GM19025 (cell line): ENCODE data around the gene RANBP9.

Experiments used
- ATAC-seq: cut with Tn5 transposase; IDR thresholded peaks from one replicate; pipeline ENCODE4 v1.9.1; 2021; ENCODE audit warnings: mild to moderate bottlenecking, low read depth, moderate library complexity; ENCODE audit not compliant: unreplicated experiment

RANBP9 gene

DNA sequence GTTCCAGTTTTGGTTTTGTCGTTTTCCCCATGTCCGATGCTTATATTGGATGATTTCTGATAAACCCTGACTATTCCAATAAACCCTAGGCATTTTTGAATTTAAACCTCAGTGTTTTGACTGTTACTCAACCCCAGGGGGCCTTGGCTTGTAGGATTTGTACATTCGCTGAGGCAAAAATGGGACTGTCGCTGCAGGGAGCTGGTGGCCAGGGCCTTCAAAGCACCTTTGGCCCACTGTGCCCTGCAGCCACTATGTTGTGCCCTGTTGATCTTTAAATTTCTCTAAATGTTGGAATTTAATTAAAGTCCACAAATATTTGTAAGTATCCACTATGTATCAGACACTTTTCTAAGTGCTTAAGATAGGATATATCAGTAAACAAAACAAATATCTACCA, 106.0 kb downstream of the RANBP9 start:
- no peak for ATAC-seq

DNA sequence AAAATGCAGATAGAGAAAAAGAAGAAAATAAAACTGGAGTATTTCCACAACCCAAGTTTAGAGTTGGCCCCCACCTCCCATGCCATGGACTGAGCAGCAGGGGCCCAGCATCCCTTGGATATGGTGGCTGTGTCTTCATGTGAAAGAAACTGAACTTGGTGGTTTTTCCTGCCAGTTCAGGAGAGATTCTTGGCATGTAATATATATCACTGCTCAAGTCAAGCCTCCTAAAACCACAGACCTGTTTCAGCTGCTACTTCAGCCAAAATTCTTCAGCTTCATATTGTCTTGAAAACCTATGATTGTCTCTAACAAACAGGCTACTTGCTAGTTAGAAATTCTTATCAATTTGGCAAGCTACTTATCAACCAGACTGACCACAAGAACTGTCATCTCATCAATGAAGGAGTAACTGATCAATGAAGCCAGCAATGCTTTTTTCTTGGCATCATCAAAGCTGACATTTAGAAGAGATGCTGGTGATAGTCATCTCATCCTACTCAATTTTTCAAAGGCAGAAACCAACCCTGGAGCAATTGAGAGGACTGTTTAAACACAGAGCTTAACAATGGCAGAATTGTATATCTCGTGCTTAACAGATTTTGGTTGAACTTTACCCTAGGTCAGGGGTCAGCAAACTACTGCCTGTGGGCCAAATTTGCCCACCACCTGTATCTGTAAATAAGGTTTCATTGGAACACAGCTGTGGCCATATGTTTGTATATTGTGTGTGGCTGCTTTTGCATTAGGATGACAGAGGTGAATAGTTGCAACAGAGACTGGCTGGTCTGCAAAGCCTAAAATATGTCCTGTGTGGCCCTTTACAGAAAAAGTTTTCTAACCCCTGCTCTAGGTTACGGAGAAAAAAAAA, 106.9 kb downstream of the RANBP9 start:
- ATAC-seq: no peak

DNA sequence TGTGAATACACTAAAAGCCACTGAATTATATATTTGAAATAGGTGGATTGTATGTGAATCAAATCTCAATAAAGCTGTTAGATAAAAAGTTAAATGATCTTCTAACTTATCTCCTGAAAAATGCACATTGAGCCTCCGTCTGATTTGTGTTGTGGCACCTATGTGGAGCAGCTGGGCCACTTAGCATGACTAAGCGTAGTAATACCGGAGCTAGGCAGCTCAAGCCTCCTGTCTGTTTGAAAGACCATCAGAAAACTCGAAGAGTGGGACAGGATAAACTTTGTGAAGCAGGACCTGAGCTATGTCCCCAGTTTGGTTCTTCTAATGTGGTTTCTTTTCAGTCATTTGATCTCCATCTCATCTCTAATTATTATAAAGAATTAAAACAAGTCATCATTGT, 107.5 kb downstream of the RANBP9 start:
- ATAC-seq: no peak

DNA sequence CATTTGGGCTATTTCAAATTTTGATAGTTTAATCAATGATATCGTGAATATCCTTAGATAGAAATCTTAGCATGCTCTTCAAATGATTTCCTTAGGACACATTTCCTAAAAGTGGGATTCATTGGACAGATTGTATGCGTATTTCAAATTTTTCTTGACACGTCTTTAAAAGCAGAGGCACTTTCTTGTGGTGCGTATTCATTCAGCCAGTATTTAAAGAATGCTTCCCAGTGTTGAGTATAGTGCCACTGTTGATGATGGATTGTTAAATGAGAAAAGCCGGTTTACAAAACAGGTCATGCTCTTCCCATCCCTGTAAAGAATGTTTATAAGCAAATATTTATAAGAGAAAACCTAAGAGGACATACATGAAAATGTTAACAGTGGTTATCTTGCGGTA, 111.6 kb downstream of the RANBP9 start:
- ATAC-seq: no peak

DNA sequence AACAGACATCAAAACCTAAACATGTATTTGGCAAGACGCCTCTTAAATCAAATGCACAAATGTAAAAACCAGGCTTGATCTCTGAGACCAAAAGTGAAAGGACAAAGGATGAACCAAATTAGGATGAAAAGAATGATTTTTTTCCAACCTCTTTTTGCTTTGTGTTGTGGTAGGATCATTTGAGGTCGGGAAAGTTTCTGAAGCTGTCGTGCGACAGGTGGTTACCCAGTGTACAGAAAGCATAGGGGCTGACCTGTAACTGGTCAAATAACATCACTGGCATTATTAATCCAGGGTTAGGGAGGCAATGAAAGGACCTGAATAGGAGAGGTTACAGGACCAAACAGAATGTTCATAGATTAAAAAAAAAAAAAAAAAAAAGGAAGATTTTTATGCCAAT, 114.6 kb downstream of the RANBP9 start:
- no peak for ATAC-seq

DNA sequence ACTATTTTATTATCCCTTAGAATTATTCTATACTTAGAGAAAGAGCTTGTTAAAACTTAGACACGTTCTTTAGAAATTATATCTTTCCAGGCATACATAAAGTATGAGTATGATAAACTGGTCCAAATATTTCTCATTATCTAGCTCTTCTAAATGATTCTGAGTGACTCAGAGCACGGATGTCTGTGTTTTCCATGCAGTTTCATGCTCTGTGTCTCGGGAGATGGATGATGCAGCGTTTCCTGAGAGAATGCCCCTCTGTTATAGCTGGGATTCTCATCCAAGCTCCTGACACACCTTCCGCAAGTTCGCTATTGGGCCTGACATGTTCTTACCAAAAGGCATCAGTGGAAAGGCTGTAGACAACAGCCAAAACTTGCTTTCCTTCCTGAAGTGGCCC, 117.9 kb downstream of the RANBP9 start:
- no peak for ATAC-seq

DNA sequence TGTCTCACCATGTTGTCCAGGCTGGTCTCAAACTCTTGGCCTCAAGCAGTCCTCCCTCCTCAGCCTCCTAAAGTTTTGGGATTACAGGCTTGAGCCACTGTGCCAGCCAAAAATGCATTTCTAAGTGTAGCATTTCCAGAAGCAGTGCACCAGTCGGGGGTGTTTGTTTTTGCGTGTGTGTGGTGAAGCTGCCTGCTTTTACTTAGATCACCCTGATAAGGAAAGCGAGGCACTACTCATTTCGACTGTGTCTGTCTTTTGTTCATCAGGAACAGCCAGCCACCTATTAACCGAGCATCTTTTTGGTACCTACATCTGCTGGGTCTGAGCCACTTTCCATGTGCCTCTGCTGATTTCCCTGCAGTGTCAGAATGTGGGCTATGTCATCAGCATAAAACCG, 118.5 kb downstream of the RANBP9 start:
- ATAC-seq: no peak

DNA sequence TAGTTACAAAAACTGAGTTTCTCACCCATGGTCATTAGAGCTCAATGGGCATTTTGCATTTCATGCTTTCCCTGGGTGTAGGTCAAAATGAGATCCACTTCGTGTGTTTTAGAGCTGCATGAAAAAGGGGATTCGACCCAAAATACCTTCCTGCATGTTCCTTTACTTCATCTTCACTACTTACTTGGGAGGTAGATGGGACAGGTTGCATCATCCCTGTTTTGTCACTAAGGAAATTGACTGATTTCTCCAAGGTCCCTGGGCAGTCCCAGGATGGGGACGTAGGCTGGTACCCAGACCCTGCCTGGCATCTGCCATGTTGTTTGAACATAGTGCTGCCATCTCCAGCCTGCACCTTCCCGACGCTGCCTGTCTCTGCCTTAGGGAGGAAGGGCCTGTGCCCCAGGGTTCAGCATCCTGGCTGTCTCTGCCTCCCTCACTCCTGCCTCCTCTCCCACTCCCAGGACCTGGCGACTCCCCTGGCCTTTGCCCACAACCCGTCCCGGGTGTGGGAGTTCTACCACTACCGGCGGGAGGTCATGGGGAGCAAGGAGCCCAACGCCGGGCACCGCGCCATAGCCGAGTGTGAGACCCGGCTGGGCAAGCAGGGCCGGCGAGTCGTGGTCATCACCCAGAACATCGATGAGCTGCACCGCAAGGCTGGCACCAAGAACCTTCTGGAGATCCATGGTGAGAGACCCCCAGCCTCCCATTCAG, 120.3 kb downstream of the RANBP9 start:
- no peak for ATAC-seq

DNA sequence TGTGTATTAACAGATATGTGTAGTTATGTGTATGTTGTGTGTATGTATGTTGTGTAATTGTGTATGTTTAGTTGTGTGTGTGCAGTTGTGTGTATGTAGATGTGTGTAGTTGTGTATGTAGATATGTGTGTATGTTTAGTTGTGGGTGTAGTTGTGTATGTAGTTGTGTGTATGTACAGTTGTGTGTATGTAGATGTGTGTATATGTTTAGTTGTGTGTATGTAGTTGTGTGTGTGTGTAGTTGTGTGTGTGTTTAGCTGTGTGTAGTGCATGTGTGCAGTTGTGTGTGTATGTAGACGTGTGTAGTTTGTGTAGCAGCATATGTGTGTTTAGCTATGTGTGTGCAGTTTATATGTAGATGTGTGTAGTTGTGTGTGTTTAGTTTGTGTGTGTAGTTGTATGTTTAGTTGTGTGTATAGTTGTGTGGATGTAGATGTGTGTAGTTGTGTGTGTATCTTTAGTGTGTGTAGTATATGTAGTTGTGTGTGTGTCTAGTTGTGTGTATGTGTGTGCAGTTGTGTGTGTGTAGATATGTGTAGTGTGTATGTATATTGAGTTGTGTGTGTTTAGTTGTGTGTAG, 121.0 kb downstream of the RANBP9 start:
- ATAC-seq: no peak

DNA sequence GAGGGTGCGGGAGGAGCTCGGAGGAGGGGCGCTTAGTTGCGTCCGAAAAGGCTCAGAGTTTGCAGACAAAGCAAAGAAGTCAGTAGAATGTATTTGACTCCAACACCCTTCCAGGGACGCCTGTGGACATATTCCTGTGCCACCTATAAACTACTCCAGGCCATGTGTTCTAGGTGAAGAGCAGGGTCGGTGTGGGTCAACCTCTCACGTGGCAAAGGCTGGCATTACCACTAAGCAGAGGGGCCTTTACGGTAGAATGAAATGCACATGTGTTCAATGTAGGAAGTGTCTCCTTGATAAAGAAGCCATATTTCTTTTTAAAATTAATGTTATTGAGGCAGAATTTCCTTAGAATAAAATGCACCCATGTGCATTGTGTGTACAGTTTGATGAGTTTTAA, 121.8 kb downstream of the RANBP9 start:
- ATAC-seq: no peak

DNA sequence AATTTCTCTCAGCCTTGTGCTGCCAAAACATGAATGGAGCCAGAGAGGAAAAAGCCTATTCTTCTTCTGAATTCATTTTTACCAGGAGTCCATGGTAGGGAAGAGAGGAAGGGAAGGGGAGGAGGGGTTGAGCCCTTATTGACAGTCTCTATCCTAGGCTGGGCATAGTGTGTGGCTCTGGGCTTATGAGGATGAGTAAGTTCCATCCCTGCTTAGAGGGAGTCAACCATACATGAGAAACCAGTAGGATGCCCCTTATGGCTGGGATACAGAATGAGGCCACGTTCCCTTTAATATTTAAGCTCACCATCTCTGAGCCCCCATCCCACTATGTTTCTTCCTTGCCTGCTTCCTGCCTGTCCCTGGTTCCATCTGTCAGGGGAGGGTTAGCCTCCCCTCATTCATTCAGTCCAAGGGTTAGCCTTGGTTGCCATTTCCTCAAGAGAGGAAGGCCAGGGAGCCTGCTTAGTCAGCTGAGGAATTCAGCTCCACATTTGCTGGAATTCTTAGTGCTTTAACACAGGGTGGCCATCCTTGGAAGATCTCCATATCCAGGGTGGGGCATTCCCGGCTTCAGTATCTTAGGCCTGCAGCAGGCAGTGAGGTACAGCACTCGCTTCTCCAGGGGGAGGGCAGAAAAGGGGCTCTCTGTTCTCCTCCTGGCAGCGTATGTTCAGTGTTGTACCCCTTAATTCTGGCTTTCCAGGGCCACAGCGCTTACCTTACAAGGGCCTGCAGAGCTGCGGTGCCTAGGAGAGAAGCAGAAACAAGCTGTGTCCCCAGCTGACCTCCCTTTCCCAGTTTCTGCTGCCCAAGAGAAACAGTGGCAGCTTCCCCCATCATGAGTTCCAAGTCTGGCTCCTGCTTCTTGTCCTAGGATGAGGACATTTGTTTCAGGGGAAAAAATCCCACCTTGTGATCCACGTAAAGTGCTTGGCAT, 124.8 kb downstream of the RANBP9 start:
- ATAC-seq: no peak

DNA sequence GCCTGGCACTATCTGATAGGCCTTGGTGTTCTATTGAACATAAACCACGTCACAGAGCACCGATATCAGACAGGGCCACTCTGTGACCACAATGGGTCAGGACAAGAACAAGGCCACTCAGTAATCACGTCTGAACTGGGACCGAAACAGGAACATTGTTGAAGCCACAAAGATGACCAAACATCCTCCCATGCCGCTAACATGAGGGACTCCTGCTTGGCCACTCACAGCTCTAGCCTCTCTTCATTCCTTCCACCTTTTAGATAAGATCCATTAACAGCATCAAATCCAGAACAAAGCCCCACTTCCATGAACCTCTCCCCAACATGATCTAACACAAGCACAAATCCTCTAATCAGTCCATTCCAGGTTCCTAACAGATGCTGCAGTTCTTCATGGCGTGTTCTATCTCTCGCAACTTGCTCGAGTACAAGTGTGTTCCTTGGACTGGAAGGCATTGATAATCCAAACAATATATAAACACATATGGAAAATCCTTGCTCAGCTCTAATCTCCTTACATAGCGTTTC, 129.9 kb downstream of the RANBP9 start:
- ATAC-seq: no peak

DNA sequence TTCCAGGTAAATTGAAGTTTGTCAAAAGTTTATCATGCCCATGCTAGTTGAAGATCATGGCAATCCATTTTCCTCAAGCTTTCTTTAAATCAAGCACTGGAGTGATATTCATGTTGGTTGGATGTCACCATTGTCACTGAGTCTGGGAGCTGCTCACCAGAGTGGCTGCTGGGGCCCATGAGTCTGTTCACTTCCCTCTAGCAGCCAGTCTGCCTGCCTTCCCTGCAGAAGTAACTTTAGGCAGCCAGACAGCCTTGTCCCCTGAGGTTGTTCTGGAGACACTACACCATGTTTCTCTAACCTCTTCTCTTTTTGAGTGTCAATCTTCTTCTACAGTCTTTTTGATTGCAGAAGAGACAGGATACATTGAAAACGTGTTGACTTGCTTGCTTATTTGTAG, 131.7 kb downstream of the RANBP9 start:
- no peak for ATAC-seq

DNA sequence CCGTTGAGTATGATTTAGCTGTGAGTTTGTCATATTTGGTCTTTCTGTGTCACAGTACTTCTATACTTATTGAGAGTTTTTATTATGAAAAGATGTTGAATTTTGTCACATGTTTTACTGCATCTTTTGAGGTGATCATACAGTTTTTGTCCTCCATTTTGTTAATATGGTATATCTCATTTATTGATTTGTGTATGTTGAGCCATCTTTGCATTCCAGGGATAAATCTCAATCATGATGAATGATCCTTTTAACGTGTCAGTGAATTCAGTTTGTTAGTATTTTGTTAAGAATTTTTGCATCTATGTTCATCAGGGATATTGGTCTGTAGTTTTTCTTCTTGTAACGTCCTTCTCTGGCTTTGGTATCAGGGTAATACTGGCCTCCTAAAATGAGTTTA, 133.7 kb downstream of the RANBP9 start:
- ATAC-seq: no peak

DNA sequence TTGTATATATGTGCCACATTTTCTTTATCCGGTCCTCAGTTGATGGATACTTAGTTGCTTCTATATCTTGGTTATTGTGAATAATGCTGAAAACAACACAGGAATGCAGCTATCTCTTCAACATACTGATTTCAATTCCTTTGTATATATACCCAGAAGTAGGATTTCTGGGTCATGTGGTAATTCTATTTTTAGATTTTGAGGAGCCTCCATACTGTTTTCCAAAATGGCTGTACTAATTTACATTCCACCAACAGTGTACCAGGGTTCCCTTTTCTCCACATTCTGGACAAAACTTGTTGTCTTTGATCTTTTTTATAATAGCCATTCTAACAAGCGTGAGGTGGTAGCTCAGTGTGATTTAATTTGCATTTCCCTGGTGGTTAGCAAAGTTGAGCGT, 135.6 kb downstream of the RANBP9 start:
- ATAC-seq: no peak

DNA sequence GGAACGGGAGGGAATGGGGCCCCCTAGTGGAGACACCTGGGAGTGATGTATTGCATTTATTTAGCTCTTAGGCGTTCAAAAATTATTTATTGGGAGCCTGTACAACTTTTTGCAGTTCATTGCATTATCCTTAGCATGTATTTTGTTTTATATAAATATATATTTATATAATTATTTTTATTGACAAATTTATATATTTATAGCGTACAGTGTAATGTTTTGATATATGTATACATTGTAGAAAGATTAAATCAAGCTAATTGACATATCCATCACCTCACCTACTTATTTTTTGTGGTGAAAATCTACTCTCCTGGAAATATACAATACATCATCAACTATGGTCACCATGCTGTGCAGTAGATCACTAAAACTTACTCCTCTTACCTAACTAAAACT, 136.3 kb downstream of the RANBP9 start:
- ATAC-seq: no peak

DNA sequence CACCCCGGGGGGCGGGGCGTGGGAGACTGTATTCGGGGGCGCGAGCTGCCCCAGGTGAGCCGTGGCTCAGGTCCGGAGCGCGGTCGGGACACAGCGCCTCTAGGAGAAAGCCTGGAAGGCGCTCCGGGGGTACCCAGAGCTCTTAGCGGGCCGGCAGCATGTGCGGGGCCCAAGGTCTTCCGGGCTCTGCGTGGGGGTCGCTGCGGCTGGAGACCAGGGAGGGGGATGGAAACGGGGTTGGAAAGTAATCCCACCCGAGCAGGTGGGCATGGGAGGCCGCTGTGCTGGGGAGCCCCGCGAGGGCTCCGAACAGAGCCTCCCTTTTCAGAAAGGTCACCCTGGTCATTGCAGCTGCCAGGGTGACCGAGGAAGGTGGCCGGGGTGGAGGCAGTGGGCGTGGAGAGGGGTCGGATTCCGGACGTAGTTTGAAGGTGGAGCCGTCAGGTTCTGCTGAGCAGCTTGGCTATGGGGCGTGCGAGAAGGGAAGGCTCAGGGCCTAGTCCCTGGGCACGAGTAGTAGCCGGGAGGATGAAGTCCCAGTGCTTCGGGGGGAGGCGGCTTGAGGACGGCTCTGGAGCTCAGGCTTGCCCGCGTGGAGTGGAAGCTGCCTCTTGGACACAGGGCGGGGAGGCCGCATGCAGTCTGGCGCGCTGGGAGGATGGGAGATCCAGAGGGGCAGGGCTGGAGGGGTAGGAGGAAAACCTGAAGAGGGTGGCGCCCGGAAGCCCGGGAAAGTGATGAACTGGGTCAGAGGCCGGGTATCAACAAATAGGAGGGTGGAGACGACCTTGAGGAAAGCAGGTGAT, 136.9 kb downstream of the RANBP9 start, which contains the start of gene SIRT5:
SIRT5 (plus strand) TSS at position 31 of the 806 bp plus-strand sequence. CDS start 9,510 bp downstream, outside the sequence.
- ATAC-seq: peak; percentile 57

DNA sequence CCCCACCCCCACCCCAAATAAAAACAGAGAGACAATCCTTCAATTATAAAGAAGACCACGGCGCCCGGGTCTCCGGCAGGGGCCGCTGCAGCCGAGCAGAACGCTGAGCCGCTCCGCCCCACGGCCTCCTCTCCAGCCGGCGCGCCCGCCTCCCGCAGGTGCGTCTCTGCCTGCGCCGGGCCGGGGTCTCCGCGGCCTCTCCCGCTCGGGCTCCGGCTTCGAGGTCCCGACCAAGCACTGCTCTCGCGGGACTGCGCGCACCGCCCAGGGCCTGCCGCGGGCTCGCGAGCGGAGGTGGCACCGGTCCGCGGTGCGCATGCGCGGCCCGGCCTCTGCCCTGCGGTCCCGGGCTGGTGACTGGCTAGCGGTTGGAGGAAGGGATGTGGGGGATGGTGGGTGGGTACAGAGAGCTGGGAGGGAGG, 137.5 kb downstream of the RANBP9 start:
- peak; percentile 84 for ATAC-seq

DNA sequence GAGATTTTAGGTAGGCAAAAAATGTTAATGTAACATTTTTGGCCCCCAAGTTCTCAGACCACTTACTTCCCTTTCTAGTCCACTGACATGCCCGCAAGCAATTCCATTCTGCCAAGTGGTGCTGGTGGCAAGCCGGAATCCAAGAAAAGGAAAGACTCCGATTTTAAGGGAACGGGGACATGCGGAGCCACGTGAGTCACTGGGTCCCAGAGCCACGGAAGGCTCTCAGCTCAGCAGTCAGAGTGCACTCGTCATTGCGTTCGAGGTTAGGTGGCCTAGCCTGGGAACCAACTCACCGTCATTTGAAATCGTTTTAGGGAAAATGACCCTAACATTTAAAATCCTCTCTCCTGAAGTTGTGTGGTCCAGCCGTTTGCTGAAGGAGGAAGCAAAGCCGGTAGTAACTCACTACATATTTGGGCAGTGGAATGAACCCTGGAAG, 137.9 kb downstream of the RANBP9 start:
- ATAC-seq: no peak
